Measurements from ENCODE around the gene PBX1.

DNA sequence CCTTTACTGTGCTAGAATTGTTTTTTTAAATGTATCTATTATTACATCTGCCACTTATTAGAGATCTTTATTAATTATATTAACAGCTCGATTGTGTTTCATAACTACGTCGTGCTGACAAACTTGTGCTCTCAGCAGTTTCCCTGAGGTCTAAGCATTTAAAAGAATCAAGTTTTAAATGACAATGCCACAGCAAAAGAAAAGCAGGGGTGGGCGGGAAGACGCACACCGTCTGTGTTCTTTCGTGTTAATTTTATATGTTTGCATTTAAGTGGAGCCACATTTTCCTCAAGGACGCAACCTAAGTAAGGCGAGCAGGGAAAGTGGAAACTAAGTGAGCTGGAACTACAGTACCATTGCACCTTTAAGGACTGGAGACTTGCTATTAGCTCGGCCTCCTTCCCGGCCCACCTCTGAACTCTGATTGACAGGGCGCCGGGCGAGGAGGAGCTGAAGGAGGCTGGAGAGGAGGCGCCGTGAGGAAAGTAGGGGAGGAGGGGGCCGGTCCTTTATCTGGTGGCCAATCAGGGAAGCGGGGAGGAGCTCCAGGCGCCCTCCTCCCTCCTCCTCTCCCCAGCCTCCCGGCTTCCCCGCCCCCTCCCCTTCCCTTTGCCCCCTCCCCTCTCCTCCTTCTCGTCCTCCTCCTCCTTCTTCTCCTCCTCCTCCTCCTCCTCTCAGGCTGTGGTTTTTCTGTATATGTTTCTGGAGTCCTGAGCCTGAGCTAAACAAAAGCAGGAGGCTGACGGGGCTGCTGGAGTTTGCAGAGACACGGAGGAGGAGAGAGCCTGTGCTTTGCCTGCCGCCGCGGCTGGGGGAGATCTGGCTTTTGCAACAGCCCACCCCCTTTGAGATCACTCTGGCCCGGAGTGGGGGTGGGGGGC lies at the start of gene PBX1:
- TF ChIP-seq MXI1 (IDR thresholded peaks at IDR 0.05; ENCODE audit: borderline replicate concordance, low read depth, low read length) (no peak), BHLHE40 (IDR thresholded peaks at IDR 0.05; ENCODE audit: low read depth, low read length) (no peak), MAFK (IDR thresholded peaks at IDR 0.05; ENCODE audit: low read depth, low read length) (no peak), POLR2A (IDR thresholded peaks at IDR 0.05; ENCODE audit: low read depth, low read length) (peak; percentile 88)
- TF ChIP-seq, protein P1, sequence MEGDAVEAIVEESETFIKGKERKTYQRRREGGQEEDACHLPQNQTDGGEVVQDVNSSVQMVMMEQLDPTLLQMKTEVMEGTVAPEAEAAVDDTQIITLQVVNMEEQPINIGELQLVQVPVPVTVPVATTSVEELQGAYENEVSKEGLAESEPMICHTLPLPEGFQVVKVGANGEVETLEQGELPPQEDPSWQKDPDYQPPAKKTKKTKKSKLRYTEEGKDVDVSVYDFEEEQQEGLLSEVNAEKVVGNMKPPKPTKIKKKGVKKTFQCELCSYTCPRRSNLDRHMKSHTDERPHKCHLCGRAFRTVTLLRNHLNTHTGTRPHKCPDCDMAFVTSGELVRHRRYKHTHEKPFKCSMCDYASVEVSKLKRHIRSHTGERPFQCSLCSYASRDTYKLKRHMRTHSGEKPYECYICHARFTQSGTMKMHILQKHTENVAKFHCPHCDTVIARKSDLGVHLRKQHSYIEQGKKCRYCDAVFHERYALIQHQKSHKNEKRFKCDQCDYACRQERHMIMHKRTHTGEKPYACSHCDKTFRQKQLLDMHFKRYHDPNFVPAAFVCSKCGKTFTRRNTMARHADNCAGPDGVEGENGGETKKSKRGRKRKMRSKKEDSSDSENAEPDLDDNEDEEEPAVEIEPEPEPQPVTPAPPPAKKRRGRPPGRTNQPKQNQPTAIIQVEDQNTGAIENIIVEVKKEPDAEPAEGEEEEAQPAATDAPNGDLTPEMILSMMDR (conservative IDR thresholded peaks at IDR 0.05; ENCODE audit: low read depth, low read length): no peak
- TF ChIP-seq, protein P2, sequence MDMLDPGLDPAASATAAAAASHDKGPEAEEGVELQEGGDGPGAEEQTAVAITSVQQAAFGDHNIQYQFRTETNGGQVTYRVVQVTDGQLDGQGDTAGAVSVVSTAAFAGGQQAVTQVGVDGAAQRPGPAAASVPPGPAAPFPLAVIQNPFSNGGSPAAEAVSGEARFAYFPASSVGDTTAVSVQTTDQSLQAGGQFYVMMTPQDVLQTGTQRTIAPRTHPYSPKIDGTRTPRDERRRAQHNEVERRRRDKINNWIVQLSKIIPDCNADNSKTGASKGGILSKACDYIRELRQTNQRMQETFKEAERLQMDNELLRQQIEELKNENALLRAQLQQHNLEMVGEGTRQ (IDR thresholded peaks at IDR 0.05; ENCODE audit: low read depth, low read length): no peak
